OCI-LY3 (cell line): ENCODE measurements around the gene MAB21L1.

Experiments
- CTCF ChIP-seq: fragments of 200-600, 300-600 bp; sonication (generic); IDR thresholded peaks from 2 replicates; pipeline ENCODE4 v1.5.1; 2014; ENCODE audit warnings: antibody characterized with exemption, low read length, low read depth
- EZH2phosphoT487 ChIP-seq: fragments of 200-600 bp; shearing (Covaris generic); IDR thresholded peaks from 2 replicates; pipeline ENCODE4 v1.6.1; 2018; ENCODE audit warnings: antibody characterized with exemption, mixed run types, low read depth

- TF ChIP-seq CTCF: no peak
- no peak for TF ChIP-seq EZH2phosphoT487
These were observed 22.7 kb upstream of the MAB21L1 start for GRCh38 chr13:35499196-35499662.
